HepG2 (cell line): Measurements from ENCODE around the gene ID3. TPM values are rescaled to one million over a fixed set of nuclear protein-coding genes. Genes with fewer than 3 reads are reported as not detected.
A peak's percentile ranks its signal among the peaks of the same experiment; 100 is the strongest.

Experiments used
- ATAC-seq: fragments of 200-7000 bp; cut with Tn5 transposase; 3 replicates; pipeline ENCODE4 v1.9.1; 2020; ENCODE audit warnings: mild to moderate bottlenecking, moderate library complexity
- BruUV-seq: library from RNA; stranded (reverse); fragments of 400-500 nt; replicated peaks from 2 replicates; lab custom pipeline; 2021; lab: Mats Ljungman, UMichigan
- CTCF ChIA-PET: fragments of 300-600 bp; formaldehyde crosslinking; extraction: SDS; loops from one replicate; lab custom pipeline; 2021; ENCODE audit warnings: low total read pairs, inconsistent platforms, low intra/inter-chr PET ratio; lab: Yijun Ruan, JAX
- POLR2A ChIA-PET: fragments of 350-600 bp; sonication (Branson Sonifier 250); formaldehyde crosslinking; loops from one replicate; lab custom pipeline; 2020; ENCODE audit warnings: antibody characterized with exemption, inconsistent platforms; lab: Yijun Ruan, JAX
- DNase-seq: peaks from one replicate; pipeline ENCODE4 v3.0.0-alpha.2; 2015; ENCODE audit warnings: low spot score
- FAIRE-seq: peaks from 3 replicates; lab custom pipeline; 2011; peaks lifted over from hg19 to GRCh38; lab: Jason Lieb, UNC
- H2AFZ ChIP-seq: one replicate; pipeline ENCODE4 v1.6.1; 2011; ENCODE audit warnings: low read length, inconsistent platforms
- H3K27ac ChIP-seq: fragments of 300-600 bp; 3 replicates; pipeline ENCODE4 v1.8.0; 2011; ENCODE audit warnings: mixed run types, mild to moderate bottlenecking, mixed read lengths, low read length, inconsistent platforms; ENCODE audit not compliant: insufficient read depth; ENCODE audit errors: extremely low read length
- H3K27me3 ChIP-seq, 2 experiments: fragments of 200-600 bp in 1 of 2; 2 replicates in 1 of 2; 3 replicates in 1 of 2; pipeline versions ENCODE4 v1.6.0 to v1.8.0; 2011; ENCODE audit warnings: low read length in 2 of 2, mild to moderate bottlenecking in 2 of 2, moderate library complexity in 2 of 2, inconsistent platforms in 1 of 2; ENCODE audit not compliant: insufficient read depth in 2 of 2, control insufficient read depth in 1 of 2
- H3K36me3 ChIP-seq, 2 experiments: fragments of 200-600 bp in 1 of 2; replicated peaks in 1 of 2; 2 replicates in 1 of 2; 3 replicates in 1 of 2; pipeline versions ENCODE4 v1.5.1 to v1.8.0; 2011; ENCODE audit warnings: low read length in 2 of 2, inconsistent platforms in 1 of 2; ENCODE audit not compliant: insufficient read depth in 2 of 2, control insufficient read depth in 1 of 2
- H3K4me1 ChIP-seq: 2 replicates; pipeline ENCODE4 v1.5.1; 2012; ENCODE audit warnings: low read length, inconsistent platforms; ENCODE audit not compliant: insufficient read depth
- H3K4me2 ChIP-seq: 2 replicates; pipeline ENCODE4 v1.6.0; 2011; ENCODE audit warnings: low read depth, low read length, inconsistent platforms
- H3K4me3 ChIP-seq, 3 experiments: fragments of 200-600 bp in 1 of 3; sonication (generic), shearing (Covaris generic) in 1 of 3; replicated peaks in 1 of 3; 2 replicates each; pipeline ENCODE4 v1.5.1; 2011 to 2016; ENCODE audit warnings: low read length in 3 of 3, inconsistent platforms in 2 of 3, low read depth in 2 of 3, mild to moderate bottlenecking in 2 of 3, control low read depth in 1 of 3, mixed read lengths in 1 of 3; ENCODE audit not compliant: insufficient read depth in 1 of 3
- H3K79me2 ChIP-seq: one replicate; pipeline ENCODE4 v1.6.1; 2011; ENCODE audit warnings: low read length, inconsistent platforms; ENCODE audit not compliant: insufficient read depth
- H3K9ac ChIP-seq: 2 replicates; pipeline ENCODE4 v1.6.0; 2011; ENCODE audit warnings: mild to moderate bottlenecking, low read depth, low read length, inconsistent platforms; ENCODE audit not compliant: insufficient read depth
- H3K9me3 ChIP-seq: 2 replicates; pipeline ENCODE4 v1.5.1; 2012; ENCODE audit warnings: mild to moderate bottlenecking, low read length
- H4K20me1 ChIP-seq: 2 replicates; pipeline ENCODE4 v1.6.0; 2011; ENCODE audit warnings: inconsistent platforms, mild to moderate bottlenecking, low read length, moderate library complexity; ENCODE audit not compliant: insufficient read depth
- NR2F6 ChIP-seq, 2 experiments: IDR thresholded peaks; 2 replicates each; pipeline ENCODE4 v1.6.1; 2016; ENCODE audit warnings: antibody characterized with exemption in 1 of 2, mild to moderate bottlenecking in 1 of 2
- ZNF24 ChIP-seq: fragments of 450-650 bp; IDR thresholded peaks from 2 replicates; pipeline ENCODE4 v1.6.1; 2017; ENCODE audit warnings: antibody characterized with exemption, mild to moderate bottlenecking
- WGBS: methylation state at CpG from one replicate; pipeline ENCODE4 v1.1.6; 2017; ENCODE audit warnings: low lambda C conversion rate; 5-methylcytosine and 5-hydroxymethylcytosine counted together
- in situ Hi-C: cut with HindIII; loops from 2 replicates; pipeline ENCODE4 v1.10.0; 2017; ENCODE audit warnings: low pct_unique_long_range_greater_than_20kb; ENCODE audit not compliant: extremely low pct_ligation_motif_present
- intact Hi-C: fragments of 100-400 bp; cut with micrococcal nuclease; formaldehyde crosslinking; loops from one replicate; pipeline ENCODE4 v1.10.0; 2022; ENCODE audit not compliant: unreplicated experiment
- polyA plus RNA-seq, 8 experiments: library from polyadenylated mRNA; depleted of rRNA in 3 of 8; stranded (reverse) in 7 of 8; unstranded in 1 of 8; fragments of >200 nt; fragmentation: Illumina TruSeq in 4 of 8; extraction: Trizol in 4 of 8; gene quantifications; 2 replicates each; pipeline versions ENCODE4 v1.2.1 to v1.2.3, GENCODE V29; 2011 to 2016; ENCODE audit warnings: low read depth in 4 of 8, missing spikeins in 1 of 8, mixed read lengths in 1 of 8; ENCODE audit not compliant: insufficient read depth in 1 of 8
- total RNA-seq, 5 experiments: library from RNA; depleted of rRNA; stranded (reverse); fragments of >200 nt; fragmentation: Illumina TruSeq; extraction: Trizol; gene quantifications; 2 replicates each; pipeline ENCODE4 v1.2.3, GENCODE V29; 2016; ENCODE audit warnings: low read depth in 1 of 5
- TF ChIP-seq, protein P1 (sequence below): sonication (generic); formaldehyde crosslinking; IDR thresholded peaks from 2 replicates; pipeline ENCODE4 v1.8.1; 2023; ENCODE audit warnings: mild to moderate bottlenecking, missing genetic modification reagents
- TF ChIP-seq, protein P2 (sequence below): sonication (generic); formaldehyde crosslinking; IDR thresholded peaks from 2 replicates; pipeline ENCODE4 v1.5.0; 2020; ENCODE audit warnings: mild to moderate bottlenecking, missing genetic modification reagents, moderate library complexity

The ID3 gene
- total and polyA plus RNA-seq, 2 of the 13 experiments (the other 11 are each of a cell fraction or from before 2014, with no cell fraction given), result 64.8 to 115 TPM

GRCh38 chr1:23596382-23597358 is 37.4 kb upstream of the ID3 start:
- CTCF ChIA-PET, result no interaction called here
- WGBS, result 64% methylated on average over 10 of the region's 10 CpGs

More at GRCh38 chr1:23596382-23597358, 37.4 kb upstream of the ID3 start:
- TF ChIP-seq NR2F6 (IDR thresholded peaks at IDR 0.05), result peak; percentile 27; the same call in 1 of the 2 replicates
- no peak for TF ChIP-seq NR2F6 (CRISPR knock-in tag; IDR thresholded peaks at IDR 0.05)
- TF ChIP-seq, protein P1, sequence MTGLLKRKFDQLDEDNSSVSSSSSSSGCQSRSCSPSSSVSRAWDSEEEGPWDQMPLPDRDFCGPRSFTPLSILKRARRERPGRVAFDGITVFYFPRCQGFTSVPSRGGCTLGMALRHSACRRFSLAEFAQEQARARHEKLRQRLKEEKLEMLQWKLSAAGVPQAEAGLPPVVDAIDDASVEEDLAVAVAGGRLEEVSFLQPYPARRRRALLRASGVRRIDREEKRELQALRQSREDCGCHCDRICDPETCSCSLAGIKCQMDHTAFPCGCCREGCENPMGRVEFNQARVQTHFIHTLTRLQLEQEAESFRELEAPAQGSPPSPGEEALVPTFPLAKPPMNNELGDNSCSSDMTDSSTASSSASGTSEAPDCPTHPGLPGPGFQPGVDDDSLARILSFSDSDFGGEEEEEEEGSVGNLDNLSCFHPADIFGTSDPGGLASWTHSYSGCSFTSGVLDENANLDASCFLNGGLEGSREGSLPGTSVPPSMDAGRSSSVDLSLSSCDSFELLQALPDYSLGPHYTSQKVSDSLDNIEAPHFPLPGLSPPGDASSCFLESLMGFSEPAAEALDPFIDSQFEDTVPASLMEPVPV (CRISPR knock-in tag), result no peak
- TF ChIP-seq ZNF24, result peak; percentile 75; the same call in 1 of the 2 replicates
- TF ChIP-seq, protein P2, sequence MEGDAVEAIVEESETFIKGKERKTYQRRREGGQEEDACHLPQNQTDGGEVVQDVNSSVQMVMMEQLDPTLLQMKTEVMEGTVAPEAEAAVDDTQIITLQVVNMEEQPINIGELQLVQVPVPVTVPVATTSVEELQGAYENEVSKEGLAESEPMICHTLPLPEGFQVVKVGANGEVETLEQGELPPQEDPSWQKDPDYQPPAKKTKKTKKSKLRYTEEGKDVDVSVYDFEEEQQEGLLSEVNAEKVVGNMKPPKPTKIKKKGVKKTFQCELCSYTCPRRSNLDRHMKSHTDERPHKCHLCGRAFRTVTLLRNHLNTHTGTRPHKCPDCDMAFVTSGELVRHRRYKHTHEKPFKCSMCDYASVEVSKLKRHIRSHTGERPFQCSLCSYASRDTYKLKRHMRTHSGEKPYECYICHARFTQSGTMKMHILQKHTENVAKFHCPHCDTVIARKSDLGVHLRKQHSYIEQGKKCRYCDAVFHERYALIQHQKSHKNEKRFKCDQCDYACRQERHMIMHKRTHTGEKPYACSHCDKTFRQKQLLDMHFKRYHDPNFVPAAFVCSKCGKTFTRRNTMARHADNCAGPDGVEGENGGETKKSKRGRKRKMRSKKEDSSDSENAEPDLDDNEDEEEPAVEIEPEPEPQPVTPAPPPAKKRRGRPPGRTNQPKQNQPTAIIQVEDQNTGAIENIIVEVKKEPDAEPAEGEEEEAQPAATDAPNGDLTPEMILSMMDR (CRISPR knock-in tag), result peak; percentile 37
- H3K27me3 ChIP-seq, result peaks cover under 1 to 3% of the 10 kb centered on the region in 2 experiments; a peak in 2 of 5 replicates
- DNase-seq (no peak), ATAC-seq (no peak), FAIRE-seq (no peak)
- intact Hi-C loops, result no loop called here
- in situ Hi-C loops, result no loop called here
- no peaks in the 10 kb centered on the region for H4K20me1 ChIP-seq
- no TSS peak for BruUV-seq
- no peaks in the 10 kb centered on the region for H3K9me3 ChIP-seq
- H3K36me3 ChIP-seq, result no peaks in the 10 kb centered on the region
- H3K4me2 ChIP-seq, result peak overlapping the region; percentile 10
- H3K9ac ChIP-seq, result no peak overlapping the region
- no peaks in the 10 kb centered on the region for H3K79me2 ChIP-seq
- no peak overlapping the region for H2AFZ ChIP-seq
- no peak overlapping the region for H3K4me3 ChIP-seq
- H3K27ac ChIP-seq, result no peak overlapping the region
- peaks cover 81% of the 10 kb centered on the region for H3K4me1 ChIP-seq
- POLR2A ChIA-PET, result interaction anchor here (2.2 kb wide), 1 partner anchor 42 kb away, joined by 7 read pairs; no protein-coding TSS in a partner anchor
